Renal pelvis (tissue), 4 donors: Measurements from ENCODE around the gene RP9. TPM values are rescaled to one million over a fixed set of nuclear protein-coding genes. Genes with fewer than 3 reads are reported as not detected.
A peak's percentile ranks its signal among the peaks of the same experiment; 100 is the strongest.
"Not testable (repeated sequence)": the region's sequence is repeated elsewhere in the genome, so short reads cannot be mapped to it uniquely, and the experiment has no call there.

Source experiments
- DNase-seq: peaks from one replicate; pipeline ENCODE4 v3.0.0-alpha.2; 2013
- polyA plus RNA-seq, 3 donors: library from polyadenylated mRNA; unstranded; fragments of 120-200 nt; gene quantifications; one replicate each; pipeline ENCODE4 v1.2.1, GENCODE V29; 2013; ENCODE audit not compliant: insufficient read length in 3 of 3

RP9 gene
- polyA plus RNA-seq, 3 donors = 30.0 to 34.6 (median 32.7) TPM

DNA sequence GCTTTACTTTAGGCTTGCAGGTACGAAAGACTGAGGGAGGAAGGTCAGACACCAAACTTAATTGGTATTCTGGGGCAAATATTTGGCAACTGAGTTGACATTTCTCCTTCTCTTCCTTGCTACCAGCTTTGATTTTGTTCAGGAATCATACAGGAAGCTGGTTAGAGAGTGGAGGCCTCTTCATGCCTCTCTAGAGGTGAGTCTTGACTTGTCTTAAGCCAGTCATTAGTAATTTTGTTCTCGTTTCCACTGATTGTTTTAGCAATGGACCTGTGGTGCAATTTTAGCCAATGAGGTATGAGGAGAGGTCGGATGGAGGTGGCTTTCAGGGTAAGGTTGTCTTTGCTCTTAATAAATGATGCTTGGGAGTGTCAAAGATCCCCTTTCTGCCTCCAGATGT lies 2.4 kb upstream of the RP9 start:
- no peak for DNase-seq

DNA sequence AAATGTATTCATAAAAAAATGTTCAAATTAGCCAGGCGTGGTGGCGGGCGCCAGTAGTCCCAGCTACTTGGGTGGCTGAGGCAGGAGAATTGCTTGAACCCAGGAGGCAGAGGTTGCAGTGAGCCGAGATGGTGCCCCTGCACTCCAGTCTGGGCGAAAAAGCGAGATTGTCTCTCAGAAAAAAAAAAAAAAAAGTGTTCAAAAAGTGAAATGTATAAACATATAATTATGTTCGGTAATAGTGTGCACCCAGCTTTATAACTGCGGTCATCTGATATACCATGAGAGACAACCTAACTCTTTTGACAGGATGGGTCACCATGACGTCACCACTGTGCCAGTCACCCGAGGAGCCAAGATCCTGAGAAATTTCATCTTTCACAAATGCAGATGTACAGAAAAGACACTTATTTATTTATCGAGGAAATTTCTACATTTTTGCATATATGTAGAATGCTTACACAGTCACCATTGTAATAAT lies 594 bp upstream of the RP9 start:
- DNase-seq = peak; percentile 7

DNA sequence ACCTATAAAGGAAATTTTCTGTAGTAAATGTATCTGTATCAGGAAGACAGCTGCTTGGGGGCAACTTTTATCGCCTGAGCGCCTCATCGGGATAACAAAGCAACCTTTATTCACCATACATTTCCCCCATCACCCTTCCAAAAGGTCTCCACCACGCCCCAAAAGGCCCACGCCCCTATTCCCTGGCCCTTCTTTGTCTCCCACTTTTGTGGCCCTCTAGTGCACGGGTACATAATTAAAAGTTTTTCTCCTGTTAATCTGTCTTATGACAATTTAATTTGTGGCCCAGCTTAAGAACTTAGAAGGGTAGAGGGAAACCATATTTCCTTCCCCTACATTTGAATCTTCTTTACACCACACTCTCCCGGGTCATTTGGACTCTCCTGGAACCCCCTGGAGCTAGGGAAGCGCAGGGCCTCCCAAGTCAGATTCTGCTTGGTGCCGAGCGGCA lies 625 bp downstream of the RP9 start:
- DNase-seq = peak; percentile 17

DNA sequence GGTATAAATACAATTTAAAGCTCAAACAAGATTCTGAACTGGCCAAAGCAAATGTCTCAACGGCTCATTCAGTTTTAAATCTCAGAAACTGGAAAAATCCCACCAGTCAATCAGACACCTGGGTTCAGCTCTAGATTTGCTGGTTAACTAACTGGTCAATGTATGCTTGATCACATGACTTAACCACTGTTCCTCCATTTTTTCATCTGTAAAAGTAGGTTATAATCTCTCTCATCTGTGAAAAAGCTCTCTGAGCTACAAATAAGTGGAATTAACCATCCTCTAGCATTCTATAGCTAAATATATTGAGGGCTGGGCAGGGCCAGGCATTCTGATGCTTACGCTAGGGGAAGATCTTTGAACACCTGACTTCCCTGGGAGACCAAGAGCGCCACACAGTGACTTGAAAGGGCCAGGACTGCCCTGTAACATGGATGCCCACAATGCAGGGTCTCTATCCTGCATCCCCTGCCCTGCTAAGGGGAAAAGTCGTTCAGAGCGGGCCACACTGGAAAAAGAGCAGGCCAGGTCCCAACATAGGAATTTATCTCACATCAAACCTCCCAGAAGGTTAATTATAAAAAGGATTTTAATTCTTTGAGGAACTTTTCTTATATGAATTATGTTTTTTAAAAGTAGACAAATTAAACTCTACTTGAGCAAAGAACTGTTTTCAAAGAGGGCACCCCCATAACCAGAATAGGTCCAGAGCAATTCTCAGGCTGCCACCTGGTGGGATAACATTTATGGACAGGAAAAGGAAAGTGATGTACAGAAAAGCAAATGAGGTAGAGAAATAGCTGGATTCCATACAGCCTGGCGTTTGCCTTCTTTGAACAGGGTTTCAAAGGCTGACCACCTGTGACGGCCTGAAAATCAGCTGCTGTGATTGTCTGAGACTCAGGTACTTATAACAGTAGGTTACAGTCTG lies 1.8 kb downstream of the RP9 start:
- peak; percentile 38 for DNase-seq

DNA sequence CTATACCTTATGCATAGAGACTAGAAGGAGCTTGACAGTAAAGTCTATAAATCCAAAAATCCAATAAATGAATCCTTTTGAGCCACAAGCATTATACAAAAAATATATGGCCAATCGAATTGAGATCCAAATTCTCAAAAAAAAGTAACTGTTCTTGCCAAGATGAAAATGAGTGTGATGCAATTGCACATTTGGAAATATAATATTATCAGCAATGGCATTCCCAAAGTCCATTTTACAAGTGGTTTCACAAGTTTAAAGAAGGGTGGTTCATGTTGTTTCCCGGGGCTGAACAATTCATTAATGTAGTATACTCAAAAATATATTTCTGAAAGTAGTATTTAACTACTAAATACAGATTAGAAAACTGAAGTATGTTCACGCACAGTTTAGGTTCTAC lies 7.3 kb downstream of the RP9 start:
- no peak for DNase-seq

DNA sequence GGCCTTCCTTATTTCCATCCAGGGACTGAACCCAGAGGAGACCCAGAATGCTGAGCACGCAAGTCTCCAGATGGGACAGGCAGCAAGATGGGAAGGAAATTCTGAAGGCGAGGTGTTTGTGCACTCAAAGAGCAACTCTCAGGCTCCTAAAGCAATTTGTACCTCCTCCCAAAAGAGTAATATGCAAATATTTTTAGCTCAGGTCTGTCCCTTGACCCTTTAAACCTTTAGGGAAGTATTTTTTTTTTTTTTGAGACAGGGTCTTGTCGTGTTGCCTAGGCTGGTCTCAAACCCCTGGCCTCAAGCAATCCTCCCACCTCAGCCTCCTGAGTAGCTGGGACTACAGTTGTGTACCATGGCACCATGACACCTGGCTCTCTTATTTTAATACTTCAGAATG lies 8.4 kb downstream of the RP9 start:
- no peak for DNase-seq

DNA sequence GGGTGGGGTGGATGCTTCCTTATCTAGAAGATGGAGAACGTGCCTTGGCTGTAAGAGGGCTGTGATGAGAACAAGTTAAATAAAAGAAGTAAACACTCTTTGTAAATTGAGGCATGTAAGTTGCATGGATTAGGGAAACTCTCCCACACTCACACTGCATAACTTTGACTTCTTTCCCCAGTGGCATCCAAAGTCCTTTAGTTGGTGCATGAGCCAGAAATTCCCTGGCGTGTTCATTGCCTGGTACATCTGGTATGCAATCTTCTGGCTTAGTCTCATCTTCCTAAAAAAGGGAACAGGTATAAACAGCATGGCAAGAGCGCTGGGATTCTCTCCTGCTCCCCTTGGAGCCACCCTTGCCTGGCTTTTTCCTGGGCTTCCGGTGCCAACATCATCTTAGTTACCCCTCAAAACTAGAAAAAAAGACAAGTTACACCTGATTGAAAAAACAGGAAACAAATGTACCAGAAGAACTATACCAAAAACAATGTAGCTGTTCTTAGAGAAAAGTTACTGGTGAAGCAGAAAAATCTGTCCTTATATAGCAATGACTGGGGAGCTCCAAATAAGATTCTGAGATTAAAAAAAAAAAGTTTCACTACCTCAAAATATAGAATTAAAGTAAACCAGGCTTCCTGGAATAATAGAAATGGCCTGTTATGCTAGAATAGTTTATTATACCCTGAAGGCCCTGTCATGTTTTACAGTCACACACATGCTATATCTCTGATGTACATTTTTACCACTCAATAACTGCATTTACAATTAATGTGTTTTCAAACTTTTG lies 9.9 kb downstream of the RP9 start:
- no peak for DNase-seq

DNA sequence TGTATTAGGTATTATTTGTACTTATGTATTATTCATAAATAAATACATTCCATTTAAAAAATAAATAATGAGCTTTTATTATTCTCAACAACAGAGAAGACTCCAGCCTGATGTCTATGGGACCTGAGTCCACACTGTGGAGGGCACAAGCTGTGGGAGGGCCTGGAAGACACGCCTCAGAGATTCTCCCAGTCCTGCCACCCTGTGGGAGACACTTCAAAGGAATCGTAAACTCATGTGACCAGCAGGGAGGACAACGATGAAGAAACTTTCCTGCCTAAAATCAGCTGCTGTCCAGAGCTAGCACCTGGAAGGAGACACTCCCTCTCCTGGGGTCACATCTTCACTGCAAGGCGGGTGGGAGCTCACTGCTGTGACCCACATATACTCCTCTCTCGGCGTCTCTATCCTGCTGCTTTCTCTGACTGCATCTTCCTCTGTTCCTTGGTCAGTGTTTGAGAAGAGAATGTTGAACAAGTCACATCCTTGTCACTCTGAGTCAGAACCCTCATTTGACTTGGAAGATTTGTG lies 14.4 kb downstream of the RP9 start:
- DNase-seq = not testable (repeated sequence)

DNA sequence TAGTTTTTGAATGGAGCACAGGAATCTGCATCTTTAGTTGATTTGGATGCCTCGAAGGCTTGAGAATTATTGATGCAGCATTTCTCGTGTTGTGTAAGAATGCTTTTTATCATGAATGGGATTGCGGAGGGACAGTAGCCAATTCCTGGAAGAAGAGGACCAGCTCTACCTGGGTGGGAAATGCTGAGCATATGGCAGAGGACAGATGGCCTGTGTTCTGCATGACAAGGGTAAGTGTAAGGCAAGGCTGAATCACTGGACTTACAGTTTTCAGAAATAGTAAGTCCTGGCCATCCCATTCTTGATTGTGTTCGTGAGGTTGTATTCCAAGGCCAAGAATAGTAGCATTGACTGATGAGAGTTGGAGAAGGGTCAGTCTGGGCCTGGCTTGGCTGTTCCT lies 15.9 kb downstream of the RP9 start:
- no peak for DNase-seq

DNA sequence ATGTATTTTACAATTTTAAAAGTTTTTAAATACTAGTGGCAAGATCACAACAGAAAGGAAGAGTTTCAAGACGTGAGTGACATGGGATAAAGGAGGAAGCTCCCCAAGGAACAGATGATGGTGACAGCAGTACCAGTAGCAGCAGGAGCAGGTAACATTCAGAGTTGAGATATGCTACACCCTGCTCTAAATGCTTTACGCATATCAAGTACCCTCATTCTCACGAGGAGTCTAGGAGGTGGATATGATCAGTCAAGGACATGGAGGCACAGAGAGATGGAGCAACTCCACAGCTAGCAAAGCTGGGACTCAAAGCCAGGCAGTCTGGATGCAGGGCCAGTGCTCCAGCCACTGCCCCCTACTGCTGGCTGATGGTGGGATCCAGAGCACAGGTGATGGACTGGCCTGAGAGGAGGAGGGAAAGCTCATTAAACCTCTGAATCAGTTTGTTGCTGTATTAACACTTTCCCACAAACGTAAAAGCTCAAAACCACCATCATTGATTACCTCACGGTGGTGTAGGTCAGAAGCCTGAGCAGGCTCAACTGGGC lies 17.5 kb downstream of the RP9 start:
- no peak for DNase-seq

DNA sequence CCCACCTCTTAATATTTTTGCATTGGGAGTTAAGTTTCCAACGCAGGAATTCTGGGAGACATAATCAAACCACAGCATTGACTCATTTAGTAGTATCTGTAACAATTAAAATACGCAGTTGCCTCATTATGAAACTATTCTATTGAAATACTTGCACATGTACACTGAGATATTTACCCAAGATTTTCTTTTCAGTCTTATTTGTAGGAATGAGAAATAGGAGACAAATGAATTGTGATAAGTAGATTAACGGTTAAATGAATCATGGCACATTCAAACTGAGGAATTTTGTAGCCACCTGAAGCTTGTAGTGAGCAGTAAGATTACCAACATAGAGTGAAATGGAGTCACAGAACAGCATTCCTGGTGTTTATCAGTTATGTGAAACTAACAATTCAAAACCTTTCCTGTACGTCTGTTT lies 18.1 kb downstream of the RP9 start:
- no peak for DNase-seq

DNA sequence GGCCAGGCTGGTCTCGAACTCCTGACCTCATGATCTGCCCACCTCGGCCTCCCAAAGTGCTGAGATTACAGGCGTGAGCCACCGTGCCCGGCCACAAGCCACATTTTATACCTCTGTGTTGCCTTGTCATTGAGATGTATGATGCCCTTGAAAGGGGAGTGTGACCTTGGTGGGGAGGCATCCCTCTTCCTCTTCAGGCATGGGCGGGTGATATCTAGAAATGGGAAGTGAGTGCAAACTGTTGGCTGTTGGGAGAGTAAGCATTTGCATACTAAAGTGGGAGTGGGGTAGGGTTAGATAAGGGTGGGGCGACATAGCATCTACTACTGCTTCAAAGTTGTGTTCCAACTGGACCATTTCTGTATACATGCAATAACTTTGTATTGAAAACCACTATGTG lies 20.1 kb downstream of the RP9 start:
- no peak for DNase-seq

DNA sequence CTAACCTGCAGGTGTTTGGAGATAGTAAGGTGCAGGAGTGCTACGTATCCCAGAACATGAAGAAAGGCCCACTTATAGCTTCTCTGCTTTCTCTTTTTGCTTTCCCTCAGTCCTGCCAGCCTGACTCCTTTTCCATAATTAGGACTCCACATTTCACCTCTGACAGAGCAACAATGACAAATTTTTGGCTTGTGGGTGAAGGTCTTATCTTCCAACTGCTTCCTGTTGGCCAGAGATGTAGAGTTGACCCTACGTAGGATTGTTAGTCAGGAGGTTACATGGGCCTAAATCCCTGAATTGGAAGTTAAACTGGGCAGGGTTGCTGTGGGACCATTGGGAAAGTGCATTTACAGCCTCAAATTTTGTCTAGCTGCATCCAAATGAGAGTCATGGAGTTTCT lies 21.3 kb downstream of the RP9 start:
- no peak for DNase-seq

DNA sequence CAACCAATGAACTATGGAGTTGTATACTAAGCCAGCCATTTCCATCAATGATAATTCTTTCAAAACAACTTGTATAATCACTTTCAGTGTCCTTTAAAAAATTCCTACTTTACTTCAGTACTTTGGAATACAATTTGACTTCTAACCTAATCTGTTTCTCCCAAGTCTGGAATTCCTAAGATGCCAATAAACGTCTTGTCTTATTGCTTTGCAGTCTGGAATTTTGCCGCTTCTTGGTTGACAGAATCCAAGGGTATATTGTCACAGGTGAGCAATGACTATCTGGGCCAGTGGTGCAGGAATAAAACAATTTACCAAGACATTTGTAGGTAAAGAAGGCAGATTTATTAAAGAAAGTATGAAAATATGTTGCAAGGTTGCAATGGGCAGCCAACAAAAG lies 21.8 kb downstream of the RP9 start:
- no peak for DNase-seq

DNA sequence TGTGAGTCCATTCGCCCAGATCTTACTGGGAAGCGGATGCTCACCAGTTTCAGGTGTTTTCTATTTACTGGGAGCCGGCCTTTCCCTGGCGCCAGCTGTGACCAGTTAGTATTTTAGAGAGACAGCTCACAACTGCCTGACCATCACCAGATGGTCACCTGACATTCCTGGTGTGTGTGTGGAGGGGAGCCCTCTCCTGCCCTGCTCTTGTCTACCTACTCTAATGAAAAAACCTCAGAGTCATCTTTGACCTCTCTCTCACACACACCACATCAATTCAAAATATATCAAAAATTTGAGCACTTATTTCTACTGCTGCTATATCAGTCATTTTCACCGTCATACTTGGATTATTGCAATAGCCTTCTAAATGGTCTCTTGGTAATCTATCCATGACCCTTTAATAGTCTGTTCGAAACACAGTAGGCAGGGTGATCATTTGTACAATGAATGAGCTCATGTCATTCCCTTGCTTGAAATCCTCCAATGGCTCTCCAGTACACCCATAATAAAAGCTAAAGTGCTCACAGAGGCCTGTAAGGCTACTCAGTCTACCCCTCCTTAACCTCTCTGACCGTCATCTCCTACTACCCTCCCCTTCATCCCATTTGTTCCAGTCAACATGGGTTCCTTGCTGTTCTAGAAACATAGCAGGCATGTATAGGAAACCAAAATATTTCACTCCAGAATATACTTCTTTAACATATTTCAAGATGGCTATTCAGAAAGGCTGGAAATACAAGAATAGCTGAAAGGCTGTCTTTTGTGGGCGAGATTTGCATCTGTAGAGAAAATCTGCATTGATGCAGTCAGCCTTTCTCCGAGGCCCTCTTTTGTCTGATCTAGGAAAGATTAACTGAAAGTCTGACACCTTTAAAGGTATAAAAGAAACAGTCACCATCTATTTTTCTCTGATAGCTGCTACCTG lies 29.2 kb downstream of the RP9 start:
- no peak for DNase-seq

DNA sequence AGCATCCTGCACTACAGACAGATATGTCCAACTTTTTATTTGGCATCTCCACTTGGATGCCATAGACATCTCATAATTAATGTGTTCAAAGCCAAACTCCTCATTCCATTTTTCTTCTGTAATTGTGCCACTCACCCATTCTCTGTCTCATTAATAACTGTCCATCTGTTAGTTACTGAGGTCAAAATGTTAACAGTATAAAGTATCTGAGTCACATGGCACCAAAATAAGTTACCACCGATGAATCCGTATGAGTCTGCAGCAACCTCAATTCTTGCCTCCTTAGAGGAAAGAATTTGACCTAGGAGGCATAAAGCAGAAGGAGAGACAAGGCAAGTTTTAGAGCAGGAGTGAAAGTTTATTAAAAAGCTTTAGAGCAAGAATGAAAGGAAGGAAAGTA lies 30.1 kb downstream of the RP9 start:
- DNase-seq = no peak

DNA sequence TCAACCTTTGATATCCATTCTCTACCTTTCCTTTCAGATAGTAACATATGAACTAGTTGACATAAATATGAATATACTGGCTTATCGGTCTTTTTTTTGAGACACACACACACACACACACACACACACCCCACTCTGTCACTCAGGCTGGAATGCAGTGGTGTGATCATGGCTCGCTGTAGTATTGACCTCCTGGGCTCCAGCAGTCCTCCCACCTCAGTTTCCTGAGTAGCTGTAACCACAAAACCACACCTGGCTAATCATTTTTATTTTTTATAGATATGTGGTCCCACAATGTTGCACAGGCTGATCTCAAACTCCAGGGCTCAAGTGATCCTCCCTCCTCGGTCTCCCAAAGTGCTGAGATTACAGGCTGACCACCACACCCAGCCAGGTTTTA lies 32.5 kb downstream of the RP9 start:
- DNase-seq = no peak

DNA sequence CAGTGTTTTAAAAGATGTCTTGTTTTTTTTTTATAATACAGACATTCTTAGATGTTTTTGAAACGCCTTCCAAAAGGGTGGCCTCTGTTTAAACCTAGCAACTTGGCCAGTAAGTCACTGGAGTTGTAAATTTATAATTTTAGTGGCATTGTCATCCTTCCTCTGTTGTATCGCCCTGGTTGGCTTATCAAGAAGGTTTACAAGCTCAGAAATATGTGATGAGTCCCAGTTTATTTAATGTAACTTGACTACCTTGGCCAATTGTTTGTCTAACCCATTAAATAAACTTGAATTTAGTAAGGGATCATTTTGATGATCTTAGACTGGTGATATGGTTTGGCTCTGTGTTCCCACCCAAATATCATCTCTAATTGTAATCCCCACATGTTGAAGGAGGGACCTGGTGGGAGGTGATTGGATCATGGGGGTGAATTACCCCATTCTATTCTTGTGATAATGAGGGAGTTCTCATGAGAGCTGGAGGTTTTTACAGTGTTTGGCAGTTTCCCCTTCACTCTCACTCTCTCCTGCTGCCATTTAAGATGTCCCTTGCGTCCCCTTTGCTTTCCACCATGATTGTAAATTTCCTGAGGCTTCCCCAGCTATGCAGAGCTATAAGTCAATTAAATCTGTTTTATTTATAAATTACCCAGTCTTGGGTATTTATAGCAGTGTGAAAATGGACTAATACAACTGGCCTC lies 33.2 kb downstream of the RP9 start:
- no peak for DNase-seq

DNA sequence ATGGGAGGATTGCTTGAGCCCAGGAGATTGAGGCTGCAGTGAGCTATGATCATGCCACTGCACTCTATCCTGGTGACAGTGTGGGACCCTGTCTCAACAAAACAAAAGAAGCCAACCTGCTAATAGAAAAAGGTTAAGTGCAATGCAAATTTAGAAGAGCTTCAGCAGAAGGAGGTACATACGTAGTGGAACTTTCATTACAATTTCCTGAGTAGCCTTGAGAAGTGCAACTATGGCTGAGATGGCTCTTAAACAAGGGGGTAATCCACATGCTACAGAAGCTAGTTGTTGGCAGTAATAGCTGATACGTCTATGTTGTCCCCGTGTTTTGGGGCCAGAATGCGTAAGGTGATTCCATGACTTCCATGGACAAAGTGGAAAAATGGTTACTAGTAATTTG lies 36.0 kb downstream of the RP9 start:
- DNase-seq = no peak

DNA sequence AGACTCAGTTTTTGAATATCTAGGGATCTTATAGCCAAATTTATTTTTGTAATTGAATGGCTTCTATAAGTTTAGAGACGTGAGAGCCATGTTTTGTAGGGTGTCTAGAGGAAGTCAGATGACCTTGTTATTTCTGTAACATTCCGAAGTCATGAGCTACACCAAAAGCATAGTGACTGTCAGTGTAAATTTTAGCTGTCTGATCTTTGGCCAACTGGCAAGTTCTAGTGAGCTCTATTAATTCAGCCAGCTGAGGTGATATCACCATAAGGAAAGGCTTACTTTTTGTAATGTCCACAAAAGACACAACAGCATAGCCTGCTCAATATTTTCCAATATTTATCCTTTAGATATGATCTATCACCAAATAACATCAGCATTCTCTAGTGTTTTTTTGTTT lies 36.7 kb downstream of the RP9 start:
- peak; percentile 60 for DNase-seq

DNA sequence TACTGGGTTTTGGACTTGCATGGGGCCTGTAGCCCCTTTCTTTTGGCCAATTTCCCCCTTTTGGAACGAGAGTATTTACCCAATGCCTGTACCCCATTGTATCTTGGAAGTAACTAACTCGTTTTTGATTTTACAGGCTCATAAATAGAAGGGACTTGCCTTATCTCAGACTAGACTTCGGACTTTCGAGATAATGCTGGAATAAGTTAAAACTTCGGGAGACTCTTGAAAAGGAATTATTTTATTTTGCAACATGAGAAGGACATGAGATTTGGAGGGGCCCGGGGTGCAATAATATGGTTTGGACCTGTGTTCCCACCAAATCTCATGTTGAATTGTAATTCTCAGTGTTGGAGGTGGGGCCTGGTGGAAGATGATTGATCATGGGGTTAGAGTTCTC lies 38.4 kb downstream of the RP9 start:
- no peak for DNase-seq
